HG02981 (cell line): ENCODE data around the gene DDX52.

ENCODE experiments used
- ATAC-seq: cut with Tn5 transposase; IDR thresholded peaks from one replicate; pipeline ENCODE4 v1.9.1; 2021; ENCODE audit warnings: mild to moderate bottlenecking, moderate library complexity; ENCODE audit not compliant: unreplicated experiment

Gene DDX52

GRCh38 chr17:37592291-37592690 lies 51.0 kb downstream of the DDX52 start:
- ATAC-seq = no peak

GRCh38 chr17:37585066-37585465 lies 58.2 kb downstream of the DDX52 start:
- ATAC-seq = no peak

GRCh38 chr17:37576281-37576680 lies 67.0 kb downstream of the DDX52 start:
- ATAC-seq = no peak

GRCh38 chr17:37574427-37574826 lies 68.8 kb downstream of the DDX52 start:
- ATAC-seq = no peak

- no peak for ATAC-seq
Measured at GRCh38 chr17:37571674-37572073, 71.6 kb downstream of the DDX52 start.

- no peak for ATAC-seq
Measured at GRCh38 chr17:37570527-37571093, 72.6 kb downstream of the DDX52 start.

- no peak for ATAC-seq
Measured at GRCh38 chr17:37568350-37569053, 74.7 kb downstream of the DDX52 start.

GRCh38 chr17:37567538-37567937 lies 75.7 kb downstream of the DDX52 start:
- no peak for ATAC-seq

GRCh38 chr17:37567137-37567536 lies 76.1 kb downstream of the DDX52 start:
- ATAC-seq = no peak

- no peak for ATAC-seq
Measured at GRCh38 chr17:37564252-37564651, 79.0 kb downstream of the DDX52 start.

GRCh38 chr17:37562016-37562745 lies 81.1 kb downstream of the DDX52 start:
- no peak for ATAC-seq
